DMS79 (cell line): ENCODE results near the gene CXCL8.

Source experiments
- DNase-seq: peaks from one replicate; lab custom pipeline; 2025; lab: John Stamatoyannopoulos, UW

The CXCL8 gene

GRCh38 chr4:73718375-73719373 lies 21.7 kb upstream of the CXCL8 start:
- DNase-seq: no peak

- no peak for DNase-seq
These were observed 18.9 kb upstream of the CXCL8 start for GRCh38 chr4:73721435-73721834.

DNA sequence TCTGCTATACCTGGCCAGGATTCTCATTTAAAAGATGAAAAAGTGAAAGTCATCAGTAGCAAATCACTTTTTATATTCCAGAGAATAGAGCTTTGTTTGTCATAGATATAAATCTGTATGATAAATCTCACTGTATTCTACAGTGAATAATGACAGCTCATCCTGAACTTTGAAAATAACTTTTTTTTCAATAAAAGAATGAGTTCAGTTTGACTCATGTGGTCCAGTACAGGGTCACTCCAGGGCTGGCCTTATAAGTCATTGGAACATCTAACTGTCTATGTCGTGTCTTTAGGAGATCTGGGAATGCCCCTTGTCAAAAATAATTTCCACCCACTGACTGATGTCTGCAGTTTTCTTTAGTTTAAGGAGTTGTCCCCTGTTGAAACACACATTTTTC lies 18.5 kb upstream of the CXCL8 start:
- no peak for DNase-seq

GRCh38 chr4:73723023-73723422 lies 17.3 kb upstream of the CXCL8 start:
- no peak for DNase-seq

GRCh38 chr4:73723928-73724327 lies 16.4 kb upstream of the CXCL8 start:
- no peak for DNase-seq

GRCh38 chr4:73725510-73725909 lies 14.9 kb upstream of the CXCL8 start:
- DNase-seq: no peak

- no peak for DNase-seq
These were observed 14.4 kb upstream of the CXCL8 start for GRCh38 chr4:73725985-73726384.

DNA sequence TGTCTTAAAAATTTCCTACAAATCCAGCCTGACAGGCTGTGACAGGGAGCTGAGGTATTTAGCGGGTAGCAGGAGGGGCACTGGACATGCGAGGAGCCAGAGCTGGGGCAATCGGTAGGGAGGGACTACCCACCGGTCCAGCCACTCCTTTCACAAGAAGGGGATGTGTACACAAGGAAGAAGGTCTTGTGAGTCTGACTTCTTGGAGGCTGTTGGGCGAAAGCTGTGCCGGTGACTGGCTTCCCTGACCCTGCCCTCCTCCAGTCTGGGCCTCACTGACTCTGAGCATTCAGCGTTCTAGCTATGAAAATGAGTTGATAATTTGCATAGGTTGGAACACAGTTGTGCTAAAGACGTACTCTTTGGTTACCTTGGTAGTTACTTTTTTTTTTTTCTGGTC lies 12.7 kb upstream of the CXCL8 start:
- no peak for DNase-seq

DNA sequence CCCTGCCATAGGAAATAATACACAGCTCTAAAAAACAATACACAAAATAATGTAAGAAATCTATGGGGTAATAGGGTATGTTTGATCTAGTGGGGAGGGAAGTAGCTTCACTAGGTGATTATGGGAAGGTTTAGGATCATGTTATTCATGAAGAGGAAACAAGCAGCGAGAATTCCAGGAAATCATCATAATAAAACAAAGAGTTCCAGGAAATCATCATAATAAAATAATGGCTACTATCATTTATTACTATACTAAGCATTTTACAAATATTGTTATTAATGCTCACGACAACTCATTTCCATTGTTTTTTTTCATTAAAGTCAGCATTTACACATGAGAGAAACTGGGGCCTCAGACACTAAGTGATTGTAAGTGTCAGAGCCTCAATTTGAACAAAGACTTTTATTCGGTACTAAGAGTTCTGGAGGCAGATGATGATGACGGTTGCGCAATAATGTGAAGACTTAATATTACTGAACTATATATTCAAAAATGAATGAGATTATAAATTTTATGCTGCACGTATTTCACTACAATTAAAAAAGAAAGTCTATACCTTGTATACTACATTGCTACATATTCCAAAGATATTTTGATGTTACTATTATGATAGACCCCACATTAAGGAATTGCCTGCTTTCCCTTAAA lies 12.2 kb upstream of the CXCL8 start:
- no peak for DNase-seq

DNA sequence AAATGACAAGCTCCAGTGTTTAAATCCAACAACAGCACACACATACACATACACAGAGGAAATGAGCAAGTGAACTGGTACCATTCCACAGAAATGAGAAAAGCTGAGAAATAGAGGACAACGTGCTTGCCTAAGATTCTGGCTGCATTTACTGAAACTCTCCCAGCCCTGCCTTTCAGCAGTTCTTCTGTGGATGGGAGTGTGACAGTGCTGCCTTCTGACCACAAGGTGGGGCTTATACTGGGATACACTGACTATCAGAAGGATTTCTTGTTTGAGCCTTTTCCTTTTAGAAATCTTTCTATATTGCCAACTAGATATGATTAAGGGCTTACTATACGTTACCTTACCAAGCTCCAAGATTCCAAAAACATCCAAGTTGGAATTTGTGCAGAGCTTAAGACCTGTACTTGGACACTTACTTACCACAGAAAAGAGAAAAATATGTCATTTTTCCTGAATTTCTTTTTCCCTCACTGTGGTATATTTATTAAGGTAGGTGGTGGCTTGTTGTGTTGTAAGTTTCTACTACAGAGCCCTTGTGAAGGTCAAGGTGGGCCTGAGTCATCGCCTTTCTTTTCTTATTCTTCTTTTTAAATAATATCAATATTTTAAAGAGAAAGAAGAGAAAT lies 10.7 kb upstream of the CXCL8 start:
- DNase-seq: no peak

GRCh38 chr4:73730292-73730691 lies 10.1 kb upstream of the CXCL8 start:
- DNase-seq: no peak

DNA sequence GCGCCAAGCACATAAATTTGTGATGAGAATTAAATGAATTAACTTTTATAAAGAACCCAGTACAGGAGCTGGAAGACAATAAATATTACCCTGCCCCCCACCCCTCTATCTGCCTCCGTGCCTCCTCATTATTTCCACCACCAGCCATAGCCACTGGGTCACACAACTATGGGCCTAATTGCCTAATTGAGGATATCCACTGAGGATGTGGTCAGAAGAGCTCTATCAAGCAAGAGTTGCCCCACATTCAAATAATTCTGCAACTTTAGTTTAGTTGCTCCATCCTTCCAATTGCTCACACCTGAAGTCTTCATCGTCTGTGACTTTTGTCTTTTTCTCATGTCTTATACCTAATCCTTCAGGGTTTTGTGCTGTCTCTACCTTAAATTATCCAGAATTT lies 9.5 kb upstream of the CXCL8 start:
- no peak for DNase-seq

DNA sequence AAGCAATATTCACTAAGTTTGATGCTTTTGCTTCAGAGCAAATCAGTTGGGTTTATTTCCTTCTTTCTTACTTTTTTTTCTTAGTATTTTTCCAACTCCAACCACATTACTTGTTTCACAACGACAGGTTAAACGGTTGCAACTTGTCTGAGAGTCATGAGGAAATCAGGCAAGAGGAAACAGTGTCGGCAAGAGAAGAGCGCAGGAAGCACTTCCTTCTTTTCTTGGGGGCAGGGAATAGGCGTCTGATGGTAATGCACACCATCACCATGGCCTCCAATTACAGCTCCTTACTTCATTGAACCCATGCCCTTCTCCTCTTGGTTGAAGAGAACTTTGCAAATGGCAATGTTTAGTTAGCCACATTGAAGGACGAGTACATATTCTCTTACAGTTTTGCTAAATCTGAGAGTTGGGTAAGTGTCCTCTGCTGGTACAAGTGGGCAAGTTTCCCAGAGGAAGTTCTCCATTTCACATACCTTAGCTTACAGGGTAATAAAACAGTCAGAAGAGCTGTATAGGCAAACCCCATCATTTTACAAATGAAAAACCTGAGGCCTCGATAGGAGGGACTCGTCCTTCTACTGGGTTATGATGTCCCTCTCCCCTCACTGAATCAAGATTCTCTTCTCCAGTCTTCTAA lies 8.3 kb upstream of the CXCL8 start:
- DNase-seq: no peak

DNA sequence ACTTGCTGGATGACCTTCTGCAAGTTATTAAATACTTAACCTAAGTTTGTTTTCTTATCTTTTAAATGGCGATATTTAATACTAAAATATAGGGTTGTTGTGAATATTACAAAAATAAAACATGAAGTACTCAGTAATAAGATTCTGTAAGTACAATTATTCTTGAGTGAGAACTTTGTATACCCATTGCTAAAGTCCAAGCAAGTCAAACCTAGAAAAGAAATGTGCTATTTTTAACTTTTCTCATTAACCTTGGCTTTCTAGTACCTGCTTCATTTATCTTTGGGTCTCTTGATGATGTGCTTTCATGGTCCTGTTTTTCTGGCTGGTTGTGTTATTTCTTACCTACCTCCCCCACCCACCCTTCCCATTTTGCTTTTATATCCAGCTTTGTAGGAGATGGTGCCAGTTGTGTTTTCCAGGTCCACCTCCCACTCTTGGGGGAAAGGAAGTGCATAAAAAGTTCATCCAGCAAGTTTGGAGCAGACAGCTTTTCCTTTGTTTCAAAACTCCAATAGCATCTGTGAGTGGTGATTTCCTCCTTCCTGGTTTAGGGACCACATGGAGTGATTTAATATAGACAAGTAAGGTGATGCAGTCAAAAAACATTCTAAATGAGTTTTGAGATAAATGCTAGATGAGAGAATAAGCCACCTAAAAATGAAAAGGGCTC lies 7.5 kb upstream of the CXCL8 start:
- no peak for DNase-seq

GRCh38 chr4:73734530-73735001 lies 5.8 kb upstream of the CXCL8 start:
- DNase-seq: no peak

DNA sequence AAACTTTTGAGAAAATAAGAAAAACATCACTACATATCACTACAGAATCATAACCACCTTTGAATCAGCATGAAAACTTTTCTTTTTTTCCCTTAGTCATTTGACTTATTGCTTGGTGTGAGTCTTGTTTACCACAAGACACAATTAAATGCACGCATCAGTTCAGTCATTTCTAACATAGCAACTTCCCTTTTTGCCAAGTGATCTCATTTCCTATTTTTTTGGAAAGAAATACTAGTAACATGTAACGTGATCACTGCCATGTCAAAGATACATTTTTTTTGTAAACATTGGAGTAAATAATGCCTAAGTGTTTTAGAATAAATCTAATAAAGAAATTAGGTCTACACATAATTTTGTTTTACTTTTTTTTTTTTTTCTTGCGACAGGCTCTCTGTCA lies 5.1 kb upstream of the CXCL8 start:
- DNase-seq: no peak

GRCh38 chr4:73741031-73741749 lies 821 bp downstream of the CXCL8 start:
- no peak for DNase-seq

- no peak for DNase-seq
These were observed 1.6 kb downstream of the CXCL8 start for GRCh38 chr4:73741750-73742489.

DNA sequence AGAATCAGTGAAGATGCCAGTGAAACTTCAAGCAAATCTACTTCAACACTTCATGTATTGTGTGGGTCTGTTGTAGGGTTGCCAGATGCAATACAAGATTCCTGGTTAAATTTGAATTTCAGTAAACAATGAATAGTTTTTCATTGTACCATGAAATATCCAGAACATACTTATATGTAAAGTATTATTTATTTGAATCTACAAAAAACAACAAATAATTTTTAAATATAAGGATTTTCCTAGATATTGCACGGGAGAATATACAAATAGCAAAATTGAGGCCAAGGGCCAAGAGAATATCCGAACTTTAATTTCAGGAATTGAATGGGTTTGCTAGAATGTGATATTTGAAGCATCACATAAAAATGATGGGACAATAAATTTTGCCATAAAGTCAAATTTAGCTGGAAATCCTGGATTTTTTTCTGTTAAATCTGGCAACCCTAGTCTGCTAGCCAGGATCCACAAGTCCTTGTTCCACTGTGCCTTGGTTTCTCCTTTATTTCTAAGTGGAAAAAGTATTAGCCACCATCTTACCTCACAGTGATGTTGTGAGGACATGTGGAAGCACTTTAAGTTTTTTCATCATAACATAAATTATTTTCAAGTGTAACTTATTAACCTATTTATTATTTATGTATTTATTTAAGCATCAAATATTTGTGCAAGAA lies 2.3 kb downstream of the CXCL8 start:
- DNase-seq: no peak

DNA sequence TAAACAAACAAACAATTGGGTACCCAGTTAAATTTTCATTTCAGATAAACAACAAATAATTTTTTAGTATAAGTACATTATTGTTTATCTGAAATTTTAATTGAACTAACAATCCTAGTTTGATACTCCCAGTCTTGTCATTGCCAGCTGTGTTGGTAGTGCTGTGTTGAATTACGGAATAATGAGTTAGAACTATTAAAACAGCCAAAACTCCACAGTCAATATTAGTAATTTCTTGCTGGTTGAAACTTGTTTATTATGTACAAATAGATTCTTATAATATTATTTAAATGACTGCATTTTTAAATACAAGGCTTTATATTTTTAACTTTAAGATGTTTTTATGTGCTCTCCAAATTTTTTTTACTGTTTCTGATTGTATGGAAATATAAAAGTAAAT lies 2.9 kb downstream of the CXCL8 start:
- no peak for DNase-seq
